ENCODE results near the gene SELENOO.
"Not testable (repeated sequence)": the region's sequence is repeated elsewhere in the genome, so short reads cannot be mapped to it uniquely, and the experiment has no call there.

SELENOO gene, protein sequence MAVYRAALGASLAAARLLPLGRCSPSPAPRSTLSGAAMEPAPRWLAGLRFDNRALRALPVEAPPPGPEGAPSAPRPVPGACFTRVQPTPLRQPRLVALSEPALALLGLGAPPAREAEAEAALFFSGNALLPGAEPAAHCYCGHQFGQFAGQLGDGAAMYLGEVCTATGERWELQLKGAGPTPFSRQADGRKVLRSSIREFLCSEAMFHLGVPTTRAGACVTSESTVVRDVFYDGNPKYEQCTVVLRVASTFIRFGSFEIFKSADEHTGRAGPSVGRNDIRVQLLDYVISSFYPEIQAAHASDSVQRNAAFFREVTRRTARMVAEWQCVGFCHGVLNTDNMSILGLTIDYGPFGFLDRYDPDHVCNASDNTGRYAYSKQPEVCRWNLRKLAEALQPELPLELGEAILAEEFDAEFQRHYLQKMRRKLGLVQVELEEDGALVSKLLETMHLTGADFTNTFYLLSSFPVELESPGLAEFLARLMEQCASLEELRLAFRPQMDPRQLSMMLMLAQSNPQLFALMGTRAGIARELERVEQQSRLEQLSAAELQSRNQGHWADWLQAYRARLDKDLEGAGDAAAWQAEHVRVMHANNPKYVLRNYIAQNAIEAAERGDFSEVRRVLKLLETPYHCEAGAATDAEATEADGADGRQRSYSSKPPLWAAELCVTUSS

DNA sequence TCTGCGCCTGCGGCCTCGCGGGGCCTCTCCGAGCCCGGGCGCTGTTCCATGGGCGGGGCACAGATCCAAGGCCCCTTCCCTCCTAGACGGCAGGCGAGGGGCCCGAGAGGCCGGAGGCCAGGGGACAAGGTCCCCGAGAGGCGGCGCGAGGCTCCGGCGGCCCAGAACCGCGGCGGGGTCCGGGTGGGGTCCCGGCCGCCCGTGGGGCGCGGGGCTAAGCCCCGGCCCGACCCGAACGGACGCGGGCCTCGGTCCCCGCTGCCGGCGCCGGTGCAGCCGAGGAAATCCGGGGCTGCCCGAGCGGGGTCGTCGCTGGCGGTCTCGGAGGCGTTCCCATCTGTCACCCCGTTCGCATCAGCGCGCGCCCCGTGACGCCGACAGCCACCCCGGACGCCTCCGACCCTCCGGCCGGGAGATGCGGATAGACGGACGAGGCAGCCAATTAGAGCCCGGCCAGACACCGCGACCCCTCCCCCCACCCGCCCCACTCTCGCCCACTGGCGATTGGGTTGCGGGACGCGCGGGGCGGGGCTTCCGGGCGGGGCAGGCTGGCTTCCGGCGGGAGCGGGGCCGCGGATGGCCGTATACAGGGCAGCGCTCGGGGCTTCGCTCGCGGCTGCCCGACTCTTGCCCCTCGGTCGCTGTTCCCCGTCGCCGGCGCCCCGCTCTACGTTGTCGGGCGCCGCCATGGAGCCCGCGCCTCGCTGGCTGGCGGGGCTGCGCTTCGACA lies at the start of gene SELENOO:
Gene SELENOO (plus strand): TSS at position 551 of the 730 bp plus-strand sequence. CDS start 26 bp downstream, at position 577.
- DNase-seq (ENCODE audit: low spot score): peak; percentile 79

DNA sequence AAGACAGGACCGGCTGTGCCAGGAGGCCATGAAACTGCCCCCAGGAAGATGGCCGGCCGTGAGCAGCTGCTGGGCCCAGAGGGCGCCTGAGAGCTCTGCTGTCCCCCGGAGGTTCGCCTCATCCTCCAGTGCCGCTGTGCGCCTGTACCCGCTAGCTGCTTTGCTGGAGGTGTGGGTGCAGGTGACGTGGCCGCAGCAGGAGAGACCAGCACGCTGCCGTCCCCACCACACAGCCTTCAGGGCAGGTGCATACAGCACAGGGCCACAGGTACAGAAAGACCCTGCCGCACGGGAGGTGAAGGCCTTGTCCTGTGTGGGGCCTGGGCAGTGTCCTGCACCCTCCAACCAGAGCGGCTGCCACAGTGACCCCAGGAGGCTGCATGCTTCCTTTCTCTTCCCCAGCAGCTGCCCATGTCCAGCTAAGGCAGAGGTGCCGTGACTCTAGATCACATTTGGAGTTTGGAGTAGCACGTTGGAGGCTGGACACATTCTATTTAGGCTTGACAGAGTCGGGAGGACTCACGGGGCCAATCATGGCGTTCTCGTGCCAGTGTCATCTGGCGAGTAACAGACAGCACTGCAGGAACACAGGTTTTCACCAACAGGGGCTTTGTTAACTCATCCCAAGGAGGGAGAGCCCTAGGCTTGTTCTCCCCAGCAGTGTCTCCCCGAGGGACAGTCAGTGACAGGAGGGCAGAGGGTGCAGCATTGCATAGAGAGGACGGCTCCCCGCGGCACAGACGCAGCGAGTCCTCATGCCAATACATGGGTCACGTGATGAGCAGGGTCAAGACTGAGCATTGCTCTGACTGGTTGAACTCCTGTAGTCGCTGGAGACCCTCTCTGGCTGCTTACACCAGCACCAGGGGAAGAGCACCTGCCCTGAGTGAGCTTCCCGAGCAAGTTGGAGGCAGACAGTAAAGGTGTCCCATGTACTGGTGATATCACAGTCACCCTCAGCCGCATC lies 49.0 kb upstream of the SELENOO start:
- no peak for DNase-seq (ENCODE audit: low spot score)

DNA sequence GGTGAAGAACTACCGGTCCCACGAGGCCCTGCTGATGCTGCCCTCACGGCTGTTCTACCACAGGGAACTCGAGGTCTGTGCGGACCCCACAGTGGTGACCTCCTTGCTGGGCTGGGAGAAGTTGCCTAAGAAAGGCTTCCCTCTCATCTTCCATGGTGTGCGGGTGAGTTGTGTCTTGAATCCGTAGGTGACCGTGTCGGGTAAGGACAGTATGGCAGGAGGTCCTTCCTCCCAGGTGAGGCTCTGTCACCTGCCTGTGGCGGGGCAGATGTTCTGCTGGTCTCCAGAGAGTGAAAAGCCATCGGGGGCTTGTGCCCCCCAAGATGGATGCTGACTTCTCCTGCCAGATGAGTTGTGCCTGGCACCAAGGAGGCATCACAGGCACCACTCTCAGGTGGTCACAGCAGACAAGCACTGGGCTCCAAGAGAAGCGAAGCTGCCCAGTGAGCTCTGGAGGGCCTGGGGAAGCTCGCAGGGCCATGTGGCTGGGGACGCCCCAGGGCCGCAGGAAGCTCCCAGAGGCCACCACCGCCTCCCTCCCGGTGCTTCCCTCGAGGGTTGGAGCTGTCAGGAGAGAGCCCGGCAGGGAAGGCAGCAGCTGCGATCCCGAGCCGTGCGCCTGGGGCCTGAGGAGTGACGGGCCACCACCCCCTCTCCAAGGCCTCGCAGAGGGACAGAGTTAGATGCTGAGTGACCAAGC lies 47.6 kb upstream of the SELENOO start:
- no peak for DNase-seq (ENCODE audit: low spot score)

DNA sequence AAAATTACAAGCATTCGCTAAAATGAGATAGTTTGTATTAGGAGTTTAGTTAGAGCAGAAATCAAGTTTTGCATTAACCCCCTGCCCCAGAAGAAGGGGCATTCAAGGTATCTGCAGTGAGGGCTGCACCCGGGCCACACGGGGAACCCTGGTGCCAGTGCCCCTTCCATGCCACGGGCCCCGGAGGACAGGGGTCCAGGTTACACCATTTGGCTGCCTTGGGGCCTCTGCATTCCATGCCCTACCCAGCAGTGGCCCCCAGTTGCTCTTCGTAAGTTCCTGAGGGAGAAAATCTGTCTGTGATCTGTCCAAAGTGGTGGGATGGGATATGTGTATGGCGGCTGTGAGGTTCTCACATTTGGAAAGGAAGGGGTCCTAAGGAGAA lies 47.1 kb upstream of the SELENOO start:
- no peak for DNase-seq (ENCODE audit: low spot score)

DNA sequence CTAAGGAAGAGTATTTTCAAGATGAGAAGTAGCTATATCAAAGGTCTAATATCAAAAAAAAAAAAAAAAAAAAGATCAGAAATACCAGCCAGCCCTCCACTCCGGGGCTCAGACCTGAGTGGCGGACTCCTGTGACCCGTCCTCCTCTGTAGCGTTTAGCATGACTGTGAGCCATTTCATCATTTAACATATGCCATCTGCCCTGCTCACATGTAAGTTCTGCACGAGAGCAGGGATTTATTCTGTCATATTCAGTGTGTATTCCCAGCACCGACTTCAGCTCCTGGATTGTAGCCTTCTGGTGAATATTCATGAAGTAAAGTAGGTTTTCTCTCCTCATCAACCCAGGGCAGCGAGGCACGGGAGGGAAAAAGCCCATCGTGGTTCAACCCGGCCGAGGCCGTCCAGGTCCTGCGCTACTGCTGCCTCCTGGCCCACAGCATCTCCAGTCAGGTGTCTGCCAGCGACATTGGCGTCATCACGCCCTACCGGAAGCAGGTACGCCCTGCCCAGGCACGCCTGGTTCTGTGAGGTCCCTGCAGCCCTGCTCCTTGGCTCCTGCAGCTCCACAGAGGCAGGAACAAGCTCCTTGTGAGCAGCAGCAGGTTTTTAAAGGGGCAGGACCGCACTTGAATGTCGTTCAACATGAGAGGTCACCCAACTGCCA lies 43.0 kb upstream of the SELENOO start:
- no peak for DNase-seq (ENCODE audit: low spot score)

DNA sequence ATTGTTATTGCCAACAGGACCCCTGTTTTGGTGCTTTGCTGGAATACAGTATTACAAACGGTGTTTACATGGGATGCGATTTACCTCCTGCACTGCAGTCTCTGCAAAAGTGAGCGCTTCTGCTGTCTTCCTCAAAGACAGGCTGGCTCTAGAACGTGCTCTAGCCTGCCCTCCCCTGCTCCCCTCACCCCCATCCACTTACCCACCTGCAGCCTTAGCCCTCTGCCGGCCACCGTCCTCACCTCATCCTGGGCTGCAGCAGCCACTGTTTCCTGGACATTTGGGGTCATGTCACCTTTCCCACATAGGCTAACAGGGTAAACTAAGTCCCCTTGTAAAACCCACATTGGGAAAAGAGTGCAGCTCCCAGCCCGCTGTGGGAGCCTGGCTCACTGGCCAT lies 39.9 kb upstream of the SELENOO start:
- DNase-seq (ENCODE audit: low spot score): no peak

DNA sequence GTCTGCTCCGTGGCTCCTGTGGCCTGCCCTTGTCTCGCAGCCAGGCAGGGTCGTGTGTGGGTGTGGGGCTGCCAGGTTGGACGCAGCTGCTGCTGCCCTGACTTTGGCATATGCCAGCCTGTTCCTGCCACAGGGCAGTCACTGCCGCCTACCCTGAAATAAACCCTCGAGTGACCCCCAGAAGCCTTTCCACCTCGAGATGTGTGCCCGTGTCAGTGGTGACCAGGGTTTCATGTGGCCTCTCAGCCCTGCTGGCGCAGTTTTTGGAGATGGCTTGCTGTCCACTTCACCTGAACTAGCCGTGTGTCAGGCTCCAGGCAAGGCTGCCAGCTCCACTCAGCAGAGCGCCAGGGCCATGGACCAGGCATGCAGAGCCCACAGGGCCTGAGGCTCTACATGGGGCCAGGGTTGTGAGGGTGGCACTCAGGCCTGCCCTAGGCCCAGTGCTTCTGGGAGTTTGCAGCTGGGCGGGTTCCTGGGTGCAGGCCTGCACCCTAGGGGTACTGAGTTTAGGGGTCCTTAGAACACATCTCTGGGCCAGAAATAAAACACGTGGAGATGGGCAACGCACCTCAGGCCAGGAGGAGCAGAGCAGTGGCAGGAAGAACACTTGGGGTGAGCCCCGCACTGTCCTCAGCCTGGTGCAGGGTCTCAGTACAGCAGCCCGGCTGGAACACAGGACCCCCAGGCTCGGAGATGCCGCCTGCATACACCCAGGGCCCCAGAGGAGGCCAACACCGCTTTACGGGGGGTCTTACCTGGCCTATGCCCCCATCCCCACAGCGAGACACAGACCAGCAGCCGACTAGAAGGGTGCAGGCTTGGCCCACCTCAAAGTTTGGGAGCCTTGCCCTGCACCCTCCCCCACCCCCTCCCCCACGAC lies 39.1 kb upstream of the SELENOO start:
- no peak for DNase-seq (ENCODE audit: low spot score)

DNA sequence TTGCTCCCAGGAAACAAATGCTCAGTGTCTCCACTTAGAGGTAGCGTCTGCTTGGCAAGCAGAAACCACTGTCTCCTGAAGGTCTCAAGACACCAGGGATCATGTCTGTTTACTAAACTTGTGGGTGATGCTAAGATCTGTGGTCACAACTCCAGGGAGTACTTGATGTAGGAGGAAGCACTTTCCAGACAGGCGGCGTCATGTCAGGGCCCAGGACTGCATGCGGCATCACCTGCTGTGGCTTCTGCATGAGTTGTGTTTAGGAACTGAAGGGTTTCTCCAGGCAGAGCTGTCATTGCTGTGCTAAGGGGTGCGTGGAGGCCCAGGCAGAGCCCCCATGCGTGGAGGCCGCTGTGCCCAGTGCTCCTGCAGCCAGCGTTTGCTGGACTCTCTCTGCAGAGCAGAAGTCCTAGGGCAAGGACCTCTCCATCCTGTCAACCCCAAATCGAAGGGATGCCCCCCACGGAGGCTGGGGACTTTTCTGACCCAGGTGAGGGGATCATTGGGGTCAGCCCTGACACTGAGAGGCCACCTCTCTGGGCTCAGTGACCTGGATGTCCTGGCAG lies 38.3 kb upstream of the SELENOO start:
- no peak for DNase-seq (ENCODE audit: low spot score)

DNA sequence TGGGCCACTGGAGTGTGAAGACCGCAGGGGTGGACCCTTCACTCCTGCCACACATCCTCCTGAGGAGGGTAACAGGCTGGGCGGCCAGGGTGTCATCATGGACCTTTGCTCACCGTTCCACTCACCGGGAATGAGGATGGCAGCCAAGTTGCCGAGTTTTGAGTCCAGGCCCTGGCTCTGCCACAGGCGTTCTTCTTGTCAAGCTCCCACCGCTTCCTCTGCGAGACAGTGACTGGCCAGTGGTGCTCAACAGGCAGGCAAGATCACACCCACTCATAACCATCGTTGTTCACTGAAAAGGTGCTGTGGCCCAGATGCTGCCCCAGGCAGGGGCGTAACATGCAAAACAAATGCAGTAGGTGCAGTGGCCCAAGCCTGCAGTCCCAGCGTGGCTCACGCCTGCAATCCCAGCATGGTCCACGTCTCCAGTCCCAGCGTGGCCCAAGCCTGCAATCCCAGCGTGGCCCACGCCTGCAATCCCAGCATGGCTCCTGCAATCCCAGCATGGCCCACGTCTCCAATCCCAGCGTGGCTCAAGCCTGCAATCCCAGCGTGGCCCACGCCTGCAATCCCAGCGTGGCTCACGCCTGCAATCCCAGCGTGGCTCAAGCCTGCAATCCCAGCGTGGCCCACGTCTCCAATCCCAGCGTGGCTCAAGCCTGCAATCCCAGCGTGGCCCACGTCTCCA lies 35.2 kb upstream of the SELENOO start:
- no peak for DNase-seq (ENCODE audit: low spot score)

DNA sequence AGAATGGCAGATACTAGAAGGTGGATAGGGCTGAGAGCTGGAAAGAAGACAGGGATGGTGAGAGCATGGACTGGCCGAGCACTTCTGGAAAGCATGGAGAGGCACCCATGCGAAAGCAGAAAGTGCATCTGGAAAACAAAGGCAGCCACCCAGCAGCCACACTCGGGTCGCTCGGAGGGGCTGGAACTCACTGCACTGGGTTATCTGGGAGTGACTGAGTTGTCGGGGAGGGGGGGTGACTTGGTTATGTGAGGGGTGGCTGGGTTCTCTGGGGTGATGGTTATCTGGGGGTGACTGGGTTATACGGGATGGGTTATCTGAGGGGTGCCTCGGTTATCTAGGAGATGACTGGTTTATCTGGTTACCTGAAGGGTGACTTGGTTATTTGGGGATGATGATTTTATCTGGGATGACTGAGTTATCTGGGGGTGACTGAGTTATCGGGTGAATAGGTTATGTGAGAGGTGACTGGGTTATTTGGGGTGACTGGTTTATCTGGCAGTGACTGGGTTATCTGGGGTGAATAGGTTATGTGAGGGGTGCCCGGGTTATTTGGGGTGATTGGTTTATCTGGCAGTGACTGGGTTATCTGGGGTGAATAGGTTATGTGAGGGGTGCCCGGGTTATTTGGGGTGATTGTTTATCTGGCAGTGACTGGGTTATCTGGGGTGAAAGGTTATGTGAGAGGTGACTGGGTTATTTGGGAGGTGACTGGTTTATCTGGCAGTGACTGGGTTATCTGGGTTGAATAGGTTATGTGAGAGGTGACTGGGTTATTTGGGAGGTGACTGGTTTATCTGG lies 32.9 kb upstream of the SELENOO start:
- DNase-seq (ENCODE audit: low spot score): no peak

DNA sequence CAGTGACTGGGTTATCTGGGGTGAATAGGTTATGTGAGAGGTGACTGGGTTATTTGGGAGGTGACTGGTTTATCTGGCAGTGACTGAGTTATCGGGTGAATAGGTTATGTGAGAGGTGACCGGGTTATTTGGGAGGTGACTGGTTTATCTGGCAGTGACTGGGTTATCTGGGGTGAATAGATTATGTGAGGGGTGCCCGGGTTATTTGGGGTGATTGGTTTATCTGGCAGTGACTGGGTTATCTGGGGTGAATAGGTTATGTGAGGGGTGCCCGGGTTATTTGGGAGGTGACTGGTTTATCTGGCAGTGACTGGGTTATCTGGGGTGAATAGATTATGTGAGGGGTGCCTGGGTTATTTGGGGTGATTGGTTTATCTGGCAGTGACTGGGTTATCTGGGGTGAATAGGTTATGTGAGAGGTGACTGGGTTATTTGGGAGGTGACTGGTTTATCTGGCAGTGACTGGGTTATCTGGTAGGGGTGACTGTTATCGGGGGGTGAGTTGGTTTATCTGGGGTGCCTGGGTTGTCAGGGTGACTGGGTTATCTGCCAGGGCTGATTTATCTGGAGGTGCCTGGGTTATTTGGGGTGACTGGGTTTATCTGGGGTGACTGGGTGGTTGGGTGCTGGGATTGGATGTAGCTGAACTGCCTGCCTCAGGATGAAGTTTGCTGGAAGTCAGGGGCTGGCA lies 32.2 kb upstream of the SELENOO start:
- DNase-seq (ENCODE audit: low spot score): not testable (repeated sequence)

DNA sequence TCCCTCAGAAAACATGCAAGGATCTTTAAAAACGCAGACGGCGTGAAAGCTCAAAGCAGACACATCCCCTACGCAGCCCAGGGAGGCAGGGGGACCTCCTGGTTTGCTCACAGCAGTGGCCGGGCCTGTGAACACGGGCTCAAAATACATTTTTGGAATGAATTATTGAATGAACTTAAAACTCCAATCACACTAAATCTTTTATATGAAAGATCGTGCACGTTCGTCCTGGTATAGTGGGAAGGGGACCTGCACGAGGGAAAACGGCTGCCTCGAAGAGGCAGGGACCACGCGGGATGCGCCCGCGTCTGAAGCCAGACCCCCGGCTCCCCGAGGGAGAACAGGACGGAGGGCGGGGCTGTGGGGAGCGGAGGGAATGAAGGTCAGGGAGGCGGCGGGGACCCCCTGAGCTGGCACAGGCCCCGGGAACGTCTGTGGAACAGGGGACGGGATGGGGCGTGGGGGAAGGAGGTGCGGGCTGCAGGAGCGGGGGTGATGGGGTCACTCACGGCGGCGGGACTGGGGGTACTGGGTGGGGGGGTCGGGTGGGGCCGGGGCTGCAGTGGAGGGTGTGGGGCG lies 31.5 kb upstream of the SELENOO start:
- DNase-seq (ENCODE audit: low spot score): no peak

DNA sequence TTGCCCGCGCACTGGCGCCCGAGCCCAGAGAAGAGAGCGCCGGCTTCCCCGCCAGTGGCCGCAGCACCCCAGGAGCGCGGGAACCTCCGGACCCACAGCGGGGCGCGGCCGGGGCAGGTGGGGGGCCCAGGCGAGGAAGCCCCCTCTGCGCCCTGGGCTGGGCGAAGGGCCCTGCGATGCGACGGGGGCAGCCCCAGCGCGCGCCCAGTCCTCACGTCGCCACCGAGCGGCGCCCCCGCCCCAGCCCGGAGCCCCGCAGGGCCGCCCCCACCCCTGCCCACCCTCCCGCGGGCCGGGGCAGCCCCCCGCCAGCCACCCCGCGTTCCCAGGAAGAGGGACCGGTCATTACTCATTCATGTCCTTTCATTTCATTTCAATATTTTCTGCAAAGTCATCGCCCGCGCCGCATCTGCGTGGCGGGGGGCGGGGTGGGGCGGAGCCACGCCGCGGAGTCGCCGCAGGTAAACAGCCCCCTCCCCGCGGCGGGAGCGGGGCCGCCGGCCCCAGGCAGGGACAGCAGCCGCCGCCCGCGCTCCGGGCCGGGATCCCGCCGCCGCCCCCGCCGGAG lies 31.0 kb upstream of the SELENOO start:
- DNase-seq (ENCODE audit: low spot score): no peak

DNA sequence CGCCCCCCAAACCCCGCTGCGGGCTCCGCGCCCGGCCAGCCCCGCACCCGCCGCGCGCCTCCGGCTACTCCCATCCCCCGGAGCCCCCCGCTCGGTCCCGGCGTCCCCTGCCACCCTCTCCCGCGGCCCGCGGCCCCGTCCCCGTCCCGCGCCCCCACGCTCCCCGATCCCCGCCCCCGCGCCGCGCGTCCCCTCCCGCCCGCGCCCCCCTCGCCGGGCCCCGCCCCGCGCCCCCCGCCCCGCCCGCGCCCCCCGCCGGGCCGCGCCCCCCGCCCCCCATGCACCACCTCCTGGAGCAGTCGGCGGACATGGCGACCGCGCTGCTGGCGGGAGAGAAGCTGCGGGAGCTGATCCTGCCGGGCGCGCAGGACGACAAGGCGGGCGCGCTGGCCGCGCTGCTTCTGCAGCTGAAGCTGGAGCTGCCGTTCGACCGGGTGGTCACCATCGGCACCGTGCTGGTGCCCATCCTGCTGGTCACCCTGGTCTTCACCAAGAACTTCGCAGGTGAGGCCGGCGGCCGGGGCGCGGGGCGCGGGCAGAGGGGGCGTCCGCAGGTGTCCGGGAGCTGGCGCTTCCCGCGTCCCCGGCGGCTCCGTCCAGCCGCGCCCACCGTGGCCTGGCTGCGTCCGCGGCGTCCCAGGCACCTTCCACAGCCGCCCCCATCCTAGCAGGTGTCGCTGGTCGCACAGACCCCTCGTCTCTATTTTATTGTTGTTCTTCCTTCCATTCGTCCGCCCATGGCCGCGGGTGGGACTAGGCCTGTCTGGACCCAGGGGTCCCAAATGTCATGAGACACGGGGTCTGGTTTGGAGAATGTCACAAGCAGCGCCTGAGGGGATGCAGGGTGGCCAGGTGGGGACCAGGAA lies 30.1 kb upstream of the SELENOO start, which contains the start of gene PANX2:
Gene PANX2 (plus strand): TSS at position 279 of the 866 bp plus-strand sequence. CDS start 0 bp downstream, at position 279.
- DNase-seq (ENCODE audit: low spot score): no peak

DNA sequence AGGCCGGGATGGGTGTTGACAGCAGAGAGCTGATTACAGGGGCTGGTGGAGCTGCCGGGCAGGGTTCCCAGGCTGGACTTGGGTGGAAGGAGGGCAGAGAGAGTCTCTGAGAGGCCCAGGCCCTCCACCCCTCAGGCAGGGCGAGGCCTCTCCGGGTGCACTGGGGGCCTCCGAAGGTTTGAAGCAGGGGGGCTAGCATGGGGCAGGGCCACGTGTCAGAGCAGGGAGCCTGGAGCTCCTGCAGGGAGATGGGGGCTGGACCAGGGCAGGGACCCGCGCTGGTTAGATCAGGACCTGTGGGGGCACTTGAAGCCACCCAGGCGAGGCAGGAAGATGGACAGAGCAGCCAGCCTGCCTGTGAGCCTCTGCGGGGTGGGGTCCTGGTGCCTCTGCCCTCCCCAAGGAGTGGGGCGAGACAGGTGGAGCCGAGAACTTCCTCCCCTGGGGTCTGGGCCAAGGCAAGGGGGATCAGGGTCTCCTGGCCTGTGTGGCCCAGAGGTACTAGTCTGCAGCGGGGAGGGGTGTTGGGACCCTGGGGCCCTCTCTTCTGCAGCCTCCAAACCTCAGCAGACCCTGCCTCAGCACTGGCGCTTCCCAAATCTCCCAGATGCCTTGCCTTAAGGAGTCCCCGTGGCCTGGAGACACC lies 29.4 kb upstream of the SELENOO start:
- DNase-seq (ENCODE audit: low spot score): no peak

Data from pons (tissue), 1 donor.